Karpas-422 (cell line): ENCODE measurements around the gene HDAC11. TPM values are rescaled to one million over a fixed set of nuclear protein-coding genes. Genes with fewer than 3 reads are reported as not detected.
A peak's percentile ranks its signal among the peaks of the same experiment; 100 is the strongest.

Experiments used
- DNase-seq: peaks from one replicate; pipeline ENCODE4 v3.0.0-alpha.2; 2015
- H2AFZ ChIP-seq: fragments of 200-600 bp; sonication (generic); 2 replicates; pipeline ENCODE4 v1.6.1; 2014; ENCODE audit warnings: antibody characterized with exemption, low read length, mixed read lengths
- H3K27ac ChIP-seq: fragments of 200-600 bp; sonication (generic); 2 replicates; pipeline ENCODE4 v1.5.1; 2014; ENCODE audit warnings: mild to moderate bottlenecking, low read length, moderate library complexity
- H3K27me3 ChIP-seq: fragments of 200-600 bp; sonication (generic); 2 replicates; pipeline ENCODE4 v1.6.1; 2014; ENCODE audit warnings: low read length, mixed read lengths
- H3K36me3 ChIP-seq: fragments of 200-600 bp; sonication (generic); 2 replicates; pipeline ENCODE4 v1.6.1; 2014; ENCODE audit warnings: low read length, mixed read lengths; ENCODE audit not compliant: insufficient read depth
- H3K4me1 ChIP-seq: fragments of 200-600 bp; sonication (generic); 2 replicates; pipeline ENCODE4 v1.6.1; 2014; ENCODE audit warnings: mild to moderate bottlenecking, low read length, mixed read lengths
- H3K4me2 ChIP-seq: fragments of 200-600 bp; sonication (generic); 2 replicates; pipeline ENCODE4 v1.6.1; 2014; ENCODE audit warnings: low read length, low read depth, mild to moderate bottlenecking; ENCODE audit not compliant: poor library complexity, severe bottlenecking
- H3K4me3 ChIP-seq: fragments of 200-600 bp; sonication (generic); 2 replicates; pipeline ENCODE4 v1.5.1; 2014; ENCODE audit warnings: mild to moderate bottlenecking, antibody characterized with exemption, low read length, mixed read lengths
- H3K79me2 ChIP-seq: fragments of 200-600 bp; sonication (generic); 2 replicates; pipeline ENCODE4 v1.6.1; 2014; ENCODE audit warnings: mild to moderate bottlenecking, low read length, mixed read lengths
- H3K9ac ChIP-seq: fragments of 200-600 bp; sonication (generic); 2 replicates; pipeline ENCODE4 v1.6.0; 2014; ENCODE audit warnings: low read length
- H3K9me2 ChIP-seq: fragments of 200-600 bp; sonication (generic), shearing (Covaris generic); replicated peaks from 2 replicates; pipeline ENCODE4 v1.6.0; 2014; ENCODE audit warnings: mild to moderate bottlenecking, low read length, moderate library complexity; ENCODE audit not compliant: insufficient read depth
- H3K9me3 ChIP-seq: fragments of 300-700, 200-600 bp; sonication (generic); 2 replicates; pipeline ENCODE4 v1.6.1; 2014; ENCODE audit warnings: low read length, mixed read lengths
- H4K20me1 ChIP-seq: fragments of 200-600 bp; sonication (generic); 2 replicates; pipeline ENCODE4 v1.6.1; 2014; ENCODE audit warnings: mild to moderate bottlenecking, antibody characterized with exemption, low read length, low read depth; ENCODE audit not compliant: insufficient read depth
- total RNA-seq: library from RNA; depleted of rRNA; stranded (reverse); fragments of >200 nt; shearing (Covaris generic); gene quantifications from 2 replicates; pipeline ENCODE4 v1.2.3, GENCODE V29; 2014; ENCODE audit warnings: low replicate concordance

The HDAC11 gene
- total RNA-seq, 1 experiment from 2014 or later = 1.6 TPM

DNA sequence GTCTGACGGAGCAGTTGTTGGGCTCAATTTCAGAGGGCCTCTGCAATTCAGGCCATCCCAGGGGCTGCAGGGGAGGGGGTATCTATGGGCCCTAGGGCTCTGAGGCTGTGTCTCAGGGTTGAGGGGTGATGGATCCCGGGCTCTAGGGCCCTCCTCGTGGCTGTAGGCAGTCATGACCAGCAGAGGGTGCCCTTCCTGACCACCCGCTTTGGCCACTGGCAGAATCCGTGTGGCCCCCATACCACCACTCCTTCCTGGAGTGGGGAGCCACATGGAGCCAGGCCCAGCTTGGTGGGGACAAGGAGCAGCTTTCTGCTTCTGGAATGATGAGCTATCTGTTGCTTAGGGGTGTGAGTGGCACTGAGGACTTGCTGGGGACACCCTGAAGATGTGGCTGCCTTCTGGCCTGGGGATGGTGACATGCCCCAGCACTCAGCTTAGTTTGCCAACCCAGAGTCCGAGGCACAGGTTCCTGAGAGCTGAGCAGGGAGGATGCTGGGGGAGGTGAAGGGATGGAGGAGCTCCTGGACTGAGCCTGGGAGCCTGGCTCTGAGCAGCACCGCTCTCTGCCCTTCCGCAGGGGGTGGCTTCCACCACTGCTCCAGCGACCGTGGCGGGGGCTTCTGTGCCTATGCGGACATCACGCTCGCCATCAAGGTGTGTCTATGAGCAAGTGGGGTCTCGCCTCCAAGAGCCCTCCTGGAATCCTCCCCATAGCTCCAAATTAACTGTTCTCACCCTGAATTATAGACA lies 20.2 kb downstream of the HDAC11 start:
- DNase-seq = peak; percentile 69
- Histone ChIP-seq H3K27me3 (no peaks in the 10 kb centered on the region), H3K4me2 (no peak overlapping the region), H3K4me1 (no peaks in the 10 kb centered on the region), H3K9me2 (no peaks in the 10 kb centered on the region), H3K36me3 (no peaks in the 10 kb centered on the region), H3K79me2 (no peaks in the 10 kb centered on the region), H2AFZ (no peak overlapping the region), H4K20me1 (no peaks in the 10 kb centered on the region), H3K27ac (no peak overlapping the region), H3K9me3 (no peaks in the 10 kb centered on the region), H3K4me3 (no peak overlapping the region), H3K9ac (no peak overlapping the region)

DNA sequence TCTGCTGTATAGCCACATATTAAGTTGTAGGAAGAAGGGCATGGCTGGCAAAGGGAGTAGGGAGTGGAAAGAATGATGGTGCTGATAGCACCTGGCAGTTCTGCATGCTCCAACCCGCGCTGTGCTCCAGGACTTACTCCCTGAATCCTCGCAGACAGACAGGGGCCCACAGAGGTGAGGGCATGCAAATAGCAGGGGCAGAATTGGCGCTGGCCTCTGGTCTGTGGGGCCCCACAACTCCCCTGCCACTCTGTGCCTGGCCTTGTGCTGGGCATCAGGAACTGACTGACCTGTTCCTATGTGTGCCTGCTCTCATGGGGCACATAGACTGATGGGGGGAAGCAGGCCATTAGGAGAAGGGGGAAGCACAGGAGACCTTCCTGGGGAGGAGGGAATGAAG lies 20.9 kb downstream of the HDAC11 start:
- H3K27me3 ChIP-seq = no peaks in the 10 kb centered on the region
- no peaks in the 10 kb centered on the region for H3K79me2 ChIP-seq
- no peaks in the 10 kb centered on the region for H3K4me1 ChIP-seq
- DNase-seq = no peak
- H3K9me3 ChIP-seq = no peaks in the 10 kb centered on the region
- H3K27ac ChIP-seq = no peak overlapping the region
- no peak overlapping the region for H3K4me3 ChIP-seq
- H3K4me2 ChIP-seq = no peak overlapping the region
- H3K9ac ChIP-seq = no peak overlapping the region
- H3K36me3 ChIP-seq = no peaks in the 10 kb centered on the region
- H2AFZ ChIP-seq = no peak overlapping the region
- no peaks in the 10 kb centered on the region for H4K20me1 ChIP-seq
- no peaks in the 10 kb centered on the region for H3K9me2 ChIP-seq

DNA sequence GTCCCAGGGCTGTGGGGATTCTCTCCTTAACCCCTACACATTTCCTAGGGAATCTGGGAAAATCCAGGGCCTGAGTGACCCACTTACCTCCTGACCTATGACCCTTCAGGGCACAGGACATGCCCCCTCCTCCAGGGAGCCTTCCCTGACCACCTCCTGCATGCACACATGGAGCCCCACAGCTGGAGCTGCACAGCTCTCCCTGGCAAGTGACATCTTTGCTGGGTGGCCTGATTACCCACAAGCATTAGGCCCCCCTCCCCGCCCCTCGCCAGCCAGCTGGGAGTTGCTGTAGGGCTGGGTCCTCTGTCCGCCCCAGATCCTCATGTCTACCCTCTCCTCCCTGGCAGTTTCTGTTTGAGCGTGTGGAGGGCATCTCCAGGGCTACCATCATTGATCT lies 21.4 kb downstream of the HDAC11 start:
- Histone ChIP-seq H3K9ac (no peak overlapping the region), H4K20me1 (no peaks in the 10 kb centered on the region), H3K9me3 (no peaks in the 10 kb centered on the region), H3K4me1 (no peaks in the 10 kb centered on the region), H3K36me3 (no peaks in the 10 kb centered on the region), H2AFZ (no peak overlapping the region), H3K4me3 (no peak overlapping the region), H3K4me2 (no peak overlapping the region), H3K9me2 (no peaks in the 10 kb centered on the region), H3K27ac (no peak overlapping the region), H3K79me2 (no peaks in the 10 kb centered on the region), H3K27me3 (no peaks in the 10 kb centered on the region)
- DNase-seq = no peak

DNA sequence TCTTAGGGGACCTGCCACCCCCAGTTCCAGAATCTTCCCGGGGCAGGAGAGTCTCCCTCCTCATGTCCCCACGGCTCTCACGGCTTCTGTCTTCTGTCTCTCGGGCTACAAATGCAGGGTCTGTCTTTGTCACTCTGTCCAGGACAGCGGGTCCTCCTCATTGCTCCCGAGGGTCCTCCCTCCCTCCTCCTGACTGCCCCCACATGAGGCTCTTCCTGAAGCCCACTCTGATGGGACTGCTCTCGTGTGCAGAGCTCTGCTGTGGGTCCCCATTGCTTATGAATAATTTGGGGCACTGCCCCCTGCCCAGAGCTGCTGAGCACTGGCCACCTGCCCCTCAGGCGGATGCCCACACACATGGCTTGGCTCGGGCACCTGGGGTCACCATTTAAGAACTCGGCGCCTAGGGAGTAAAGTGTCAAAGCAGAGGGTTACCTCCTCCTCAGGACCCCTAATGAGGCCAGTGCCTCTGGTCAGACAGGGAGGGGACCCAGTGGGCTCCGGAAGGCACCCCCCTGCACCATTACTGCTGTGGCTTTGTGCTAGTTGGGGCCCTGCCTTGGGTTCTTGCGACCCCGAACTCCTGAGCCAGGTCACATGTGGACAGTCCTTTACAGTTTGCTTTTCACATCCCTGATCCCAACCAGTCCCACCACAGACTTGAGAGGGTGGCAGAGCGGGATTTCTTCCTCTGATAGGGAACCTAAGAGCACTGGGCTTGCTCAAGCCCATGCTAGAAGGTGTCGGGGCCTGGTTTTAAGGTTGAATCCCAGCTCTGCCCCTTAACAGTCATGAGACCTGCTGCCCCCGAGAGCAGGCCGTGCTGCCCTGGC lies 22.1 kb downstream of the HDAC11 start:
- Histone ChIP-seq H3K27ac (no peak overlapping the region), H3K4me2 (no peak overlapping the region), H3K79me2 (no peaks in the 10 kb centered on the region), H3K36me3 (no peaks in the 10 kb centered on the region), H4K20me1 (no peaks in the 10 kb centered on the region), H3K27me3 (no peaks in the 10 kb centered on the region), H3K4me3 (no peak overlapping the region), H3K9ac (no peak overlapping the region), H3K9me3 (no peaks in the 10 kb centered on the region), H3K4me1 (no peaks in the 10 kb centered on the region), H2AFZ (no peak overlapping the region), H3K9me2 (no peaks in the 10 kb centered on the region)
- no peak for DNase-seq

DNA sequence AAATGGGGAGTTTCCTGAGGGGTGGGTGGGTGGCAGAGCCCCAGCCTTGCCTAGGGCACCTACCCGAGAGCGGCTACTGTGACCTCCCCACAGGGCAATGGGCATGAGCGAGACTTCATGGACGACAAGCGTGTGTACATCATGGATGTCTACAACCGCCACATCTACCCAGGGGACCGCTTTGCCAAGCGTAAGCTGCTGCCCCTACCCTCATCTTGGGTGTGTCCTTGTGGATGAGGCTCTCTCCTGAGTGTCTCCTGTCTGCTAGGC lies 22.6 kb downstream of the HDAC11 start:
- Histone ChIP-seq H4K20me1 (no peaks in the 10 kb centered on the region), H3K4me1 (no peaks in the 10 kb centered on the region), H3K4me3 (no peak overlapping the region), H3K9ac (no peak overlapping the region), H3K27ac (no peak overlapping the region), H3K4me2 (no peak overlapping the region), H3K79me2 (no peaks in the 10 kb centered on the region), H3K9me3 (no peaks in the 10 kb centered on the region), H3K36me3 (no peaks in the 10 kb centered on the region), H2AFZ (no peak overlapping the region), H3K9me2 (no peaks in the 10 kb centered on the region), H3K27me3 (no peaks in the 10 kb centered on the region)
- no peak for DNase-seq

DNA sequence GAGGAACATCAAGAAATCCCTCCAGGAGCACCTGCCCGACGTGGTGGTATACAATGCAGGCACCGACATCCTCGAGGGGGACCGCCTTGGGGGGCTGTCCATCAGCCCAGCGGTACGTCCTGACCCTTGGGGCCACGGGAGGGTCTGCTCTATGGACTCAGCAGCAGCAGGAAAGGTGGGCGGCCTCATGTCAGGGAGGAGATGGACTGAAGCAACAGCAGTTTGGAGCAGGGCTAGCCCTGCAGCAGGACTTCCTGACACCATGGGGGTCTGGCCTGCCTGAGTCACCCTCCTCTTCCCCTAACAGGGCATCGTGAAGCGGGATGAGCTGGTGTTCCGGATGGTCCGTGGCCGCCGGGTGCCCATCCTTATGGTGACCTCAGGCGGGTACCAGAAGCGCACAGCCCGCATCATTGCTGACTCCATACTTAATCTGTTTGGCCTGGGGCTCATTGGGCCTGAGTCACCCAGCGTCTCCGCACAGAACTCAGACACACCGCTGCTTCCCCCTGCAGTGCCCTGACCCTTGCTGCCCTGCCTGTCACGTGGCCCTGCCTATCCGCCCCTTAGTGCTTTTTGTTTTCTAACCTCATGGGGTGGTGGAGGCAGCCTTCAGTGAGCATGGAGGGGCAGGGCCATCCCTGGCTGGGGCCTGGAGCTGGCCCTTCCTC lies 24.2 kb downstream of the HDAC11 start:
- no peaks in the 10 kb centered on the region for H3K4me1 ChIP-seq
- no peak for DNase-seq
- no peaks in the 10 kb centered on the region for H3K9me3 ChIP-seq
- no peak overlapping the region for H3K27ac ChIP-seq
- no peaks in the 10 kb centered on the region for H3K9me2 ChIP-seq
- no peaks in the 10 kb centered on the region for H3K27me3 ChIP-seq
- no peak overlapping the region for H3K4me3 ChIP-seq
- no peaks in the 10 kb centered on the region for H4K20me1 ChIP-seq
- H3K4me2 ChIP-seq = no peak overlapping the region
- H3K79me2 ChIP-seq = no peaks in the 10 kb centered on the region
- H3K9ac ChIP-seq = no peak overlapping the region
- H2AFZ ChIP-seq = no peak overlapping the region
- H3K36me3 ChIP-seq = no peaks in the 10 kb centered on the region

DNA sequence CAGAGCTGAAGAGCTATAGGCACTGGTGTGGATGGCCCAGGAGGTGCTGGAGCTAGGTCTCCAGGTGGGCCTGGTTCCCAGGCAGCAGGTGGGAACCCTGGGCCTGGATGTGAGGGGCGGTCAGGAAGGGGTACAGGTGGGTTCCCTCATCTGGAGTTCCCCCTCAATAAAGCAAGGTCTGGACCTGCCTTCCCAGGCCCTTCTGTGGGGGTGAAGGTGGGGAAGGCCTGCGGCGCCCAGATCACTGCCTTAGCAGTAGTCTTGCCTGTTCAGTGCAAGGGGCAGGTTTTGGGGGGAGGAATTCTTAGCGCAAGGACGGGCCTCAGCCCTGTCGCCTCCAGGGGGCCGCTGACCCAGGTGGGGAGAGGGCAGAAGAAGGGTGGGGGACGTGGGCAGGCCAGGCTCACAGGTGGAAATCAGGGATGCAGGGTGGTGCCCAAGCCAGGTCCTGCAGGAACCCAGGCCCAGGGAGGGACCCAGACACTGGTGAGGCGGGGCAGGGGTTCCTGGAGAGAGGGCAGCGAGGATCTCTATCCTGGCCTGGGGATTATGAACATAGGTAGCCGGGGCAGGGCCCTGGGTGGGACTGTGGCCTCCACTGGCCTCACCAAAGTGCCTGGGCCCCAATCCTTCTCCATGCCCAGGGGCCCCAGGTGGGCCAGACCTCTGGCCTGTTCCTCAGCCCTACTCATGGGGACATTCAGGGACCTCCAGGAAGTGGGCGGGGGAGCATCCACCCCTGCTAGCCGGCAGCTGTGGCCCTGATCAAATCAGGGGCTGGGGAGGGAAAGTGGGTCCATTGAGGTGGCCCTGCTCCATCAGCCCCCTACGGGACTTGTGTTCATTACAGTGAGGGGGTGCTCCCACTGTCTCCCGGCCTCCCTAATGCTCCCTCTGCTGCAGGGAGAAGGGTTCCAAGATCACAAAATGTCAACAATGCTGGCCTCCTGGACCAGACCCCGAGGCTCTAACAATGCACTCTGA lies 25.3 kb downstream of the HDAC11 start:
- H2AFZ ChIP-seq = no peak overlapping the region
- no peak overlapping the region for H3K4me3 ChIP-seq
- H3K9me2 ChIP-seq = no peaks in the 10 kb centered on the region
- DNase-seq = no peak
- H3K9ac ChIP-seq = no peak overlapping the region
- H3K4me2 ChIP-seq = no peak overlapping the region
- no peaks in the 10 kb centered on the region for H4K20me1 ChIP-seq
- H3K27me3 ChIP-seq = no peaks in the 10 kb centered on the region
- H3K36me3 ChIP-seq = no peaks in the 10 kb centered on the region
- no peaks in the 10 kb centered on the region for H3K4me1 ChIP-seq
- H3K27ac ChIP-seq = no peak overlapping the region
- H3K9me3 ChIP-seq = no peaks in the 10 kb centered on the region
- H3K79me2 ChIP-seq = no peaks in the 10 kb centered on the region
